Thoracic aorta (tissue), 2 donors: ENCODE data around the gene DCXR. TPM values are rescaled to one million over a fixed set of nuclear protein-coding genes. Genes with fewer than 3 reads are reported as not detected.

Source experiments
- ATAC-seq: fragments of 150-250 bp; one replicate; pipeline ENCODE4 v1.8.0; 2017; ENCODE audit warnings: low read depth; ENCODE audit not compliant: insufficient number of reproducible peaks, low FRiP score
- DNase-seq: peaks from one replicate; pipeline ENCODE4 v3.0.0-alpha.2; 2020; ENCODE audit warnings: low spot score
- H3K27ac ChIP-seq, 2 donors: fragments of 200-600 bp; sonication (generic); 1 replicate in 1 of 2; 2 replicates in 1 of 2; pipeline ENCODE4 v1.5.1; 2016; ENCODE audit warnings: mild to moderate bottlenecking in 2 of 2, moderate library complexity in 2 of 2
- H3K27me3 ChIP-seq: fragments of 200-600 bp; sonication (generic); replicated peaks from 2 replicates; pipeline ENCODE4 v1.6.0; 2016; ENCODE audit warnings: mild to moderate bottlenecking; ENCODE audit not compliant: insufficient read depth
- H3K36me3 ChIP-seq: fragments of 200-600 bp; sonication (generic); one replicate; pipeline ENCODE4 v1.5.1; 2016
- H3K4me1 ChIP-seq, 2 donors: fragments of 200-600 bp; sonication (generic); 1 replicate in 1 of 2; 2 replicates in 1 of 2; pipeline versions ENCODE4 v1.5.1 to v1.6.0; 2016; ENCODE audit warnings: low read depth in 2 of 2, mild to moderate bottlenecking in 1 of 2; ENCODE audit not compliant: control insufficient read depth in 1 of 2
- H3K4me3 ChIP-seq: fragments of 200-600 bp; sonication (generic); 2 replicates; pipeline ENCODE4 v1.5.1; 2016; ENCODE audit warnings: mild to moderate bottlenecking
- H3K9me3 ChIP-seq: fragments of 200-600 bp; sonication (generic); 2 replicates; pipeline ENCODE4 v1.5.1; 2016
- total RNA-seq, 2 donors: library from RNA; depleted of rRNA; stranded (reverse); fragments of >200 nt; gene quantifications; one replicate each; pipeline versions ENCODE4 v1.1.0 to v1.2.3, GENCODE V29; 2016
- TF ChIP-seq, protein P1 (sequence below): fragments of 200-600 bp; sonication (generic); IDR thresholded peaks from one replicate; pipeline ENCODE4 v1.5.1; 2019; ENCODE audit warnings: antibody characterized with exemption

Gene DCXR
- total RNA-seq, 2 donors from 2014 or later: 33.9 to 87.1 TPM

DNA sequence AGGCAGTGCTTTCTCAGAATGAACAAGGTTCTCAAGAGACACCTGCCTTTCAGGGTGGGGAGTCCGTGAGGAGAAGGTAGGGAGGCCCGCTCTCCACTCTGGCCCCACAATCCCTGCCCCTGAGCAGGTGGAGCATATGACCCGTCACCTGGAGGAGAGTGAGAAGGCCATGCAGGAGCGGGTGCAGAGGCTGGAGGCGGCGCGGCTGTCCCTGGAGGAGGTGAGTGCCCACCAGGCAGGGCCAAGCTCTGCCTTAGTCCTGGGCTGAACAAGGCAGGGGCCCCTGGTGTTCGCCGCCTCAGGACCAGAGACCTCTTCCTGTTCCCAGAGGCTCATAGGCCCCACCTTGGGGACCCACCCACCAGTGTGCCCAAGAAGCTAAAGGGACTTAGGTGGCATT, 8.5 kb downstream of the DCXR start:
- Histone ChIP-seq H3K36me3 (no peaks in the 10 kb centered on the region), H3K27me3 (no peaks in the 10 kb centered on the region), H3K4me1 (peaks cover 9 to 20% of the 10 kb centered on the region in 2 donors), H3K4me3 (no peak overlapping the region), H3K27ac (no peak overlapping the region), H3K9me3 (no peaks in the 10 kb centered on the region)
- TF ChIP-seq, protein P1, sequence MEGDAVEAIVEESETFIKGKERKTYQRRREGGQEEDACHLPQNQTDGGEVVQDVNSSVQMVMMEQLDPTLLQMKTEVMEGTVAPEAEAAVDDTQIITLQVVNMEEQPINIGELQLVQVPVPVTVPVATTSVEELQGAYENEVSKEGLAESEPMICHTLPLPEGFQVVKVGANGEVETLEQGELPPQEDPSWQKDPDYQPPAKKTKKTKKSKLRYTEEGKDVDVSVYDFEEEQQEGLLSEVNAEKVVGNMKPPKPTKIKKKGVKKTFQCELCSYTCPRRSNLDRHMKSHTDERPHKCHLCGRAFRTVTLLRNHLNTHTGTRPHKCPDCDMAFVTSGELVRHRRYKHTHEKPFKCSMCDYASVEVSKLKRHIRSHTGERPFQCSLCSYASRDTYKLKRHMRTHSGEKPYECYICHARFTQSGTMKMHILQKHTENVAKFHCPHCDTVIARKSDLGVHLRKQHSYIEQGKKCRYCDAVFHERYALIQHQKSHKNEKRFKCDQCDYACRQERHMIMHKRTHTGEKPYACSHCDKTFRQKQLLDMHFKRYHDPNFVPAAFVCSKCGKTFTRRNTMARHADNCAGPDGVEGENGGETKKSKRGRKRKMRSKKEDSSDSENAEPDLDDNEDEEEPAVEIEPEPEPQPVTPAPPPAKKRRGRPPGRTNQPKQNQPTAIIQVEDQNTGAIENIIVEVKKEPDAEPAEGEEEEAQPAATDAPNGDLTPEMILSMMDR: no peak
- no peak for DNase-seq
- no peak for ATAC-seq

DNA sequence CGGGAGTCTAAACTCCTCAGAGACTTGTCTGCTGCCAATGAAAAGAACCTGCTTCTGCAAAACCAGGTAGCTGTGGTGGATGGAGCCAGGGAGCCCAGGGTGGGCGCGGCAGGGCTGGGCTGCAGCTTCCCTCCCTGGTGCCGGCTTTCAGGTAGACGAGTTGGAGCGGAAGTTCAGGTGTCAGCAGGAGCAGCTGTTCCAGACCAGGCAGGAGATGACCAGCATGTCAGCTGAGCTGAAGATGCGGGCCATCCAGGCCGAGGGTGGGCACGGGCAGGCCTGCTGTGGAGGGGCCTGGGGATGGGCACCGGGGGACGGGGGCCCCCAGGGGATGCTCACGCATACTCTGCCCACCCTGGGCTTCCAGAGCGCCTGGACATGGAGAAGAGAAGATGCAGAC, 9.3 kb downstream of the DCXR start:
- TF ChIP-seq, protein P1: no peak
- H3K36me3 ChIP-seq: no peaks in the 10 kb centered on the region
- H3K9me3 ChIP-seq: no peaks in the 10 kb centered on the region
- no peak for ATAC-seq
- H3K27ac ChIP-seq: no peak overlapping the region
- peaks cover 12 to 25% of the 10 kb centered on the region in 2 donors for H3K4me1 ChIP-seq
- DNase-seq: no peak
- no peaks in the 10 kb centered on the region for H3K27me3 ChIP-seq
- no peak overlapping the region for H3K4me3 ChIP-seq

DNA sequence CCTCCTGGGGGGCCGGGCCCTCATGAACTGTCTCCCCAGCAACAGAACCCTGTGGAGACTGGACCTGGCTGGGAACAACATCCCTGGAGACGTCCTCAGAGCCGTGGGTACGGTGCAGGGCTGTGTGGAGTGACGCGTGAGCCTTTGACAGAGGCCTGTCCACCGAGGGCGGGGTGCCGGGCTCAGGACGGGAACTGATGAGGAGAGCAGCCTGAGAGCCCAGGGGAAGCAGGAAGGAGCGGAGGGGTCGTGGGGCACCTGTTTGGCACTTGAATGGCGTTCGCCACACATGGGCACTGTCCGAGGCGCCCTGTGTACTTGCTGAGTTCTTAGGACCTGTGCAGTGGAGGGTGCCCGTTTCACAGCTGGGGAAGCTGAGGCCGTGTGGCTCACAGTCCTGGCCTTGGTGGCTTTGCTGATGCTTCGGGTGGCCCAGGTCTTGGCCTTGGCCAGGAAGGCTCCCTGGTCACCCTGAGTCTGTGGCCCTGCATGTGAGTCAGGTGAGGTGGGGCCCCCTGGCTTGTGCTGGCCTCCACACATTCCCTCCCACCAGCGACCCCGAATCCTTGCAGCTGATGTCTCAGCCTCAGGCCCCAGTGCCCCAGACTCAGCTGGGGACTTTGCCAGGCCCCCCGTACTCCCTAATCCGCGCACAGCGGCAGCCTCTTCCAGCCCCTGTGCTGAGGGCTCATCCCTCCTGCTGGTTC, 11.9 kb downstream of the DCXR start:
- Histone ChIP-seq H3K9me3 (no peaks in the 10 kb centered on the region), H3K4me1 (peaks cover 19 to 31% of the 10 kb centered on the region in 2 donors), H3K27me3 (no peaks in the 10 kb centered on the region), H3K36me3 (no peaks in the 10 kb centered on the region), H3K27ac (no peak overlapping the region), H3K4me3 (no peak overlapping the region)
- DNase-seq (no peak), ATAC-seq (no peak)
- TF ChIP-seq, protein P1: no peak

DNA sequence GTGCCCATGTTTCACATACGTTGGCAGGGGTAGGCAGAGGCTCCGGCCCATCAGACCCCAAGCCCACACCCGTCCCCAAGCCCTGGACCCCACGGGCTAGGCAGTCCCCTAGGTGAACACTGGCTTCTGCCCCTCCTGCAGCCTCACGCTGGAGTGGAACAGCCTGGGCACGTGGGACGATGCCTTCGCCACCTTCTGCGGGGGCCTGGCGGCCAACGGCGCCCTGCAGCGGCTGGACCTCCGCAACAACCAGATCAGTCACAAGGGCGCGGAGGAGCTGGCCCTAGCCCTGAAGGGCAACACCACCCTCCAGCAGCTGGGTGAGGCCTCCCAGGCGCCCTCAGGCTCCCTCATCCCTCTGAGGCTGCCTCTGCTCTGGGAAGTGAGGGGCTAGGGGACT, 12.6 kb downstream of the DCXR start:
- Histone ChIP-seq H3K4me3 (no peak overlapping the region), H3K4me1 (peaks cover 14 to 24% of the 10 kb centered on the region in 2 donors), H3K36me3 (no peaks in the 10 kb centered on the region), H3K27me3 (no peaks in the 10 kb centered on the region), H3K27ac (no peak overlapping the region), H3K9me3 (no peaks in the 10 kb centered on the region)
- ATAC-seq: no peak
- TF ChIP-seq, protein P1: no peak
- no peak for DNase-seq

DNA sequence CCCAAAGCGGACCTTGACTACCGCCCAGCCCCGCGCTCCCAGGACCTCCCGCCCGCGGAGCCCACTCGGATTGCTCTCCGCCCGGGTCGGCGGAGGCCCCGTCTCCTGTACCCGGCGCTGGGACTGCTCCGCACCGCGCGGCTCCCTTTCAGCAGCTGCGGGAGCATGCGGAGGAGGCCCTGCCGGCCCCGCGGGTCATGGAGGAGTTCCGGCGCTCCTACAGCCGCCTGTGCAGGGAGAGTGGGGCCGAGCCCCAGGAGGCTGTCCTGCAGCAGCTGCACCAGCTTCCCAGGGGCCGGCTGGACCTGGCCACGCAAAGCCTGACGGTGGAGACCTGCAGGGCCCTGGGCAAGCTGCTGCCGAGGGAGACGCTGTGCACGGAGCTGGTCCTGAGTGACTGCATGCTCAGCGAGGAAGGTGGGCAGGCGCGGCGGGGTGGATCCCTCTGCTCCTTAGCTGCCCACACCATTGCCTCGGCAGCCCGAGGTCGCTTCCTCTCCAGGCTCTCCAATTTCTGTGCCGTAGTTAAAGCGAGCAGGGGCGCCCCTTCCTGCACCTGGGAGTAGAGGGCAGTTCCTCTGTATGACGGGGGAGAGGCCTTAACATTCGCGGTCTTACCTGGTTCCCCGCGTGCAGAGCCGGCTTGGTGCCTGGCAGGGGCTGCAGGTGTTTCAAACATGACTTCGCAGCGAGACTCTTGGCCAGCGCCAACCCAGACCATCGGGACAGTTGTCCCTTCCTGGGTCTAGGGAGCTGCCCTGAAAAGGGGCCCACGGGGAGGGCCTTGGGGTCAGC, 13.9 kb downstream of the DCXR start:
- ATAC-seq (no peak), DNase-seq (no peak)
- no peak overlapping the region for H3K27ac ChIP-seq
- H3K9me3 ChIP-seq: no peaks in the 10 kb centered on the region
- H3K27me3 ChIP-seq: no peaks in the 10 kb centered on the region
- H3K36me3 ChIP-seq: no peaks in the 10 kb centered on the region
- peak overlapping the region; percentile 89 for H3K4me3 ChIP-seq
- TF ChIP-seq, protein P1: no peak
- H3K4me1 ChIP-seq: peaks cover 14 to 23% of the 10 kb centered on the region in 2 donors
